SK-N-SH (cell line): ENCODE measurements around the gene PHACTR2. TPM values are rescaled to one million over a fixed set of nuclear protein-coding genes. Genes with fewer than 3 reads are reported as not detected.

Experiments used
- CTCF ChIA-PET: fragments of 300-600, 350-600 bp; formaldehyde crosslinking; extraction: SDS; loops from one replicate; lab custom pipeline; 2021; lab: Yijun Ruan, JAX
- POLR2A ChIA-PET: fragments of 350-600 bp; sonication (Branson Sonifier 250); formaldehyde crosslinking; extraction: SDS; loops from one replicate; lab custom pipeline; 2020; ENCODE audit warnings: antibody characterized with exemption, inconsistent platforms; lab: Yijun Ruan, JAX
- DNase-seq: peaks from one replicate; pipeline ENCODE4 v3.0.0; 2012
- H2AFZ ChIP-seq: fragments of 200-600 bp; sonication (generic); 2 replicates; pipeline ENCODE4 v1.8.1; 2016; ENCODE audit warnings: antibody characterized with exemption, mild to moderate bottlenecking, low read depth
- H3F3A ChIP-seq: fragments of 200-600 bp; sonication (generic); replicated peaks from 2 replicates; pipeline ENCODE3; 2016; ENCODE audit warnings: antibody characterized with exemption, mild to moderate bottlenecking; ENCODE audit not compliant: insufficient read depth
- H3K27ac ChIP-seq, 2 experiments: fragments of 200-500 bp in 1 of 2; fragments of 200-600 bp in 1 of 2; sonication (Bioruptor generic) in 1 of 2; sonication (generic), shearing (Covaris generic) in 1 of 2; 2 replicates each; pipeline versions ENCODE4 v1.5.1 to v1.6.1; 2014 to 2016; ENCODE audit warnings: low read depth in 2 of 2, inconsistent platforms in 1 of 2, low read length in 1 of 2, mild to moderate bottlenecking in 1 of 2, mixed read lengths in 1 of 2
- H3K27me3 ChIP-seq: fragments of 200-600 bp; sonication (generic), shearing (Covaris generic); 2 replicates; pipeline ENCODE4 v1.6.1; 2016; ENCODE audit warnings: mixed run types; ENCODE audit not compliant: insufficient read depth
- H3K36me3 ChIP-seq, 2 experiments: fragments of 200-500 bp in 1 of 2; fragments of 200-600 bp in 1 of 2; sonication (Bioruptor generic) in 1 of 2; sonication (generic) in 1 of 2; replicated peaks in 1 of 2; 2 replicates each; pipeline versions ENCODE3 to v1.5.1; 2014 to 2016; ENCODE audit warnings: low read length in 1 of 2, mild to moderate bottlenecking in 1 of 2; ENCODE audit not compliant: insufficient read depth in 2 of 2, control insufficient read depth in 1 of 2
- H3K4me1 ChIP-seq, 2 experiments: fragments of 200-500 bp in 1 of 2; fragments of 200-600 bp in 1 of 2; sonication (Bioruptor generic) in 1 of 2; sonication (generic), shearing (Covaris generic) in 1 of 2; 2 replicates each; pipeline versions ENCODE4 v1.5.1 to v1.6.1; 2014 to 2016; ENCODE audit warnings: low read depth in 1 of 2, low read length in 1 of 2, mixed run types in 1 of 2; ENCODE audit not compliant: insufficient read depth in 2 of 2, control insufficient read depth in 1 of 2
- H3K4me2 ChIP-seq: fragments of 200-600 bp; sonication (generic), shearing (Covaris generic); 2 replicates; pipeline ENCODE4 v1.6.1; 2017; ENCODE audit warnings: mixed run types
- H3K4me3 ChIP-seq, 2 experiments: fragments of 200-500 bp in 1 of 2; fragments of 200-600 bp in 1 of 2; sonication (Bioruptor generic) in 1 of 2; sonication (generic), shearing (Covaris generic) in 1 of 2; 2 replicates each; pipeline versions ENCODE4 v1.5.1 to v1.8.1; 2014 to 2016; ENCODE audit warnings: low read depth in 2 of 2, inconsistent platforms in 1 of 2, low read length in 1 of 2, mild to moderate bottlenecking in 1 of 2, mixed read lengths in 1 of 2, moderate library complexity in 1 of 2
- H3K79me2 ChIP-seq: fragments of 200-600 bp; sonication (generic); 2 replicates; pipeline ENCODE4 v1.8.1; 2017; ENCODE audit warnings: mild to moderate bottlenecking; ENCODE audit not compliant: insufficient read depth
- H3K9ac ChIP-seq: fragments of 200-600 bp; sonication (generic); 2 replicates; pipeline ENCODE4 v1.6.1; 2017; ENCODE audit warnings: mixed run types
- H3K9me2 ChIP-seq: fragments of 200-600 bp; sonication (generic); 2 replicates; pipeline ENCODE4 v1.6.1; 2017; ENCODE audit warnings: mixed run types
- H3K9me3 ChIP-seq: fragments of 200-600 bp; sonication (generic); 2 replicates; pipeline ENCODE4 v1.6.1; 2017; ENCODE audit warnings: mixed run types, mild to moderate bottlenecking, moderate library complexity
- H4K20me1 ChIP-seq: fragments of 200-600 bp; sonication (generic); 2 replicates; pipeline ENCODE4 v1.6.1; 2017; ENCODE audit warnings: mild to moderate bottlenecking, mixed run types; ENCODE audit not compliant: insufficient read depth
- ELF1 ChIP-seq: IDR thresholded peaks from 2 replicates; pipeline ENCODE4 v1.4.0; 2012
- EZH2phosphoT487 ChIP-seq: fragments of 200-600 bp; sonication (generic); IDR thresholded peaks from 2 replicates; pipeline ENCODE4 v1.6.1; 2017; ENCODE audit warnings: low read depth, mixed run types, mild to moderate bottlenecking, antibody characterized with exemption, moderate library complexity, borderline replicate concordance
- JUND ChIP-seq: IDR thresholded peaks from 2 replicates; pipeline ENCODE4 v1.4.0; 2012
- MEF2A ChIP-seq: IDR thresholded peaks from 2 replicates; pipeline ENCODE4 v1.4.0; 2012; ENCODE audit warnings: low read depth, borderline replicate concordance
- MXI1 ChIP-seq: IDR thresholded peaks from 2 replicates; pipeline ENCODE4 v1.6.1; 2012; ENCODE audit warnings: mild to moderate bottlenecking, low read depth, low read length, improper control_type of control experiment
- RCOR1 ChIP-seq: fragments of 150-350 bp; IDR thresholded peaks from 2 replicates; pipeline ENCODE4 v1.6.1; 2017; ENCODE audit warnings: antibody characterized with exemption, low read length
- RFX5 ChIP-seq: IDR thresholded peaks from 2 replicates; pipeline ENCODE4 v1.6.1; 2012; ENCODE audit warnings: mild to moderate bottlenecking, improper control_type of control experiment, low read length
- RXRA ChIP-seq: IDR thresholded peaks from 2 replicates; pipeline ENCODE4 v1.4.0; 2012; ENCODE audit warnings: low read depth, mild to moderate bottlenecking, borderline replicate concordance
- SMC3 ChIP-seq: IDR thresholded peaks from 2 replicates; pipeline ENCODE4 v1.6.1; 2012; ENCODE audit warnings: low read depth, low read length, improper control_type of control experiment
- TCF12 ChIP-seq: IDR thresholded peaks from 2 replicates; pipeline ENCODE4 v1.4.0; 2012
- USF2 ChIP-seq: fragments of 150-350 bp; IDR thresholded peaks from 2 replicates; pipeline ENCODE4 v1.6.1; 2017; ENCODE audit warnings: antibody characterized with exemption, low read length, low read depth, borderline replicate concordance
- YY1 ChIP-seq: IDR thresholded peaks from 2 replicates; pipeline ENCODE4 v1.4.0; 2012; ENCODE audit warnings: low read depth, mild to moderate bottlenecking
- WGBS: methylation state at CpG from one replicate; pipeline ENCODE4 v1.1.6; 2017; ENCODE audit warnings: low lambda C conversion rate; 5-methylcytosine and 5-hydroxymethylcytosine counted together
- polyA plus RNA-seq, 3 experiments: library from polyadenylated mRNA; depleted of rRNA; stranded (reverse); fragments of >200 nt; gene quantifications; 2 replicates each; pipeline ENCODE4 v1.2.3, GENCODE V29; 2012
- TF ChIP-seq, protein P1 (sequence below): IDR thresholded peaks from 2 replicates; pipeline ENCODE4 v1.4.0; 2012; ENCODE audit warnings: low read depth, borderline replicate concordance
- TF ChIP-seq, protein P2 (sequence below): fragments of 150-350 bp; IDR thresholded peaks from 2 replicates; pipeline ENCODE4 v1.6.1; 2016; ENCODE audit warnings: mild to moderate bottlenecking, low read depth, low read length
- TF ChIP-seq, protein P3 (sequence below): IDR thresholded peaks from 2 replicates; pipeline ENCODE4 v1.6.1; 2012; ENCODE audit warnings: mild to moderate bottlenecking, low read depth, low read length, moderate library complexity
- TF ChIP-seq, protein P4 (sequence below): IDR thresholded peaks from 2 replicates; pipeline ENCODE4 v1.4.0; 2012; ENCODE audit warnings: low read depth
- TF ChIP-seq, protein P5 (sequence below): IDR thresholded peaks from 2 replicates; pipeline ENCODE4; 2012
- TF ChIP-seq, protein P6 (sequence below): IDR thresholded peaks from 2 replicates; pipeline ENCODE4 v1.4.0; 2012; ENCODE audit warnings: low read depth, borderline replicate concordance

PHACTR2 gene
- polyA plus RNA-seq, 1 of the 3 experiments (the other 2 are of a cell fraction) = 5.0 TPM

DNA sequence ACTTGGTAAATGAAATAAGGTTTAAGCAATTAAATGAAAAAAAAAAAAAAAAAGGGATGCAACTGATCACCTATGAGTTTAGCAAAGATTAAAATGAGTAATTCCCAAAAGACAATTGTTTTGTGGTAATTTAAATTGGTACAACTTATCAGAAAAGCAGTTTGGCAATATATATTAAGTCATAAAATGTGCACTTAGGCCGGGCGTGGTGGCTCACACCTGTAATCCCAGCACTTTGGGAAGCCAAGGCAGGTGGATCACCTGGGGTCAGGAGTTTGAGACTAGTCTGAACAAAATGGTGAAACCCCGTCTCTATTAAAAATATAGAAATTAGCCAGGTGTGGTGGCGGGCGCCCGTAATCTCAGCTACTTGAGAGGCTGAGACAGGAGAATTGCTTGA is 7.9 kb downstream of the PHACTR2 start:
- Histone ChIP-seq H4K20me1 (0 out of 2 replicates have a peak, but pooled peaks cover 4% of the 10 kb centered on the region), H3K9me2 (no peaks in the 10 kb centered on the region), H3K36me3 (peaks cover 0 to 9% of the 10 kb centered on the region in 2 experiments), H3K27ac (no peak overlapping the region), H3K4me2 (no peak overlapping the region), H3K4me1 (no peaks in the 10 kb centered on the region), H3K79me2 (peaks cover 77% of the 10 kb centered on the region), H3K9ac (no peak overlapping the region), H3K9me3 (peaks cover 7% of the 10 kb centered on the region), H3K27me3 (no peaks in the 10 kb centered on the region), H3K4me3 (no peak overlapping the region), H3F3A (peaks cover 8% of the 10 kb centered on the region), H2AFZ (no peak overlapping the region)
- no peak for DNase-seq
- TF ChIP-seq, protein P1, sequence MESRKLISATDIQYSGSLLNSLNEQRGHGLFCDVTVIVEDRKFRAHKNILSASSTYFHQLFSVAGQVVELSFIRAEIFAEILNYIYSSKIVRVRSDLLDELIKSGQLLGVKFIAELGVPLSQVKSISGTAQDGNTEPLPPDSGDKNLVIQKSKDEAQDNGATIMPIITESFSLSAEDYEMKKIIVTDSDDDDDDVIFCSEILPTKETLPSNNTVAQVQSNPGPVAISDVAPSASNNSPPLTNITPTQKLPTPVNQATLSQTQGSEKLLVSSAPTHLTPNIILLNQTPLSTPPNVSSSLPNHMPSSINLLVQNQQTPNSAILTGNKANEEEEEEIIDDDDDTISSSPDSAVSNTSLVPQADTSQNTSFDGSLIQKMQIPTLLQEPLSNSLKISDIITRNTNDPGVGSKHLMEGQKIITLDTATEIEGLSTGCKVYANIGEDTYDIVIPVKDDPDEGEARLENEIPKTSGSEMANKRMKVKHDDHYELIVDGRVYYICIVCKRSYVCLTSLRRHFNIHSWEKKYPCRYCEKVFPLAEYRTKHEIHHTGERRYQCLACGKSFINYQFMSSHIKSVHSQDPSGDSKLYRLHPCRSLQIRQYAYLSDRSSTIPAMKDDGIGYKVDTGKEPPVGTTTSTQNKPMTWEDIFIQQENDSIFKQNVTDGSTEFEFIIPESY = no peak
- TF ChIP-seq, protein P2, sequence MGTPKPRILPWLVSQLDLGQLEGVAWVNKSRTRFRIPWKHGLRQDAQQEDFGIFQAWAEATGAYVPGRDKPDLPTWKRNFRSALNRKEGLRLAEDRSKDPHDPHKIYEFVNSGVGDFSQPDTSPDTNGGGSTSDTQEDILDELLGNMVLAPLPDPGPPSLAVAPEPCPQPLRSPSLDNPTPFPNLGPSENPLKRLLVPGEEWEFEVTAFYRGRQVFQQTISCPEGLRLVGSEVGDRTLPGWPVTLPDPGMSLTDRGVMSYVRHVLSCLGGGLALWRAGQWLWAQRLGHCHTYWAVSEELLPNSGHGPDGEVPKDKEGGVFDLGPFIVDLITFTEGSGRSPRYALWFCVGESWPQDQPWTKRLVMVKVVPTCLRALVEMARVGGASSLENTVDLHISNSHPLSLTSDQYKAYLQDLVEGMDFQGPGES = no peak
- TF ChIP-seq RCOR1 (no peak), ELF1 (no peak), EZH2phosphoT487 (no peak), RXRA (no peak), JUND (no peak), USF2 (no peak), TCF12 (no peak), YY1 (no peak), MEF2A (no peak), MXI1 (no peak), RFX5 (no peak), SMC3 (no peak)
- TF ChIP-seq, protein P3, sequence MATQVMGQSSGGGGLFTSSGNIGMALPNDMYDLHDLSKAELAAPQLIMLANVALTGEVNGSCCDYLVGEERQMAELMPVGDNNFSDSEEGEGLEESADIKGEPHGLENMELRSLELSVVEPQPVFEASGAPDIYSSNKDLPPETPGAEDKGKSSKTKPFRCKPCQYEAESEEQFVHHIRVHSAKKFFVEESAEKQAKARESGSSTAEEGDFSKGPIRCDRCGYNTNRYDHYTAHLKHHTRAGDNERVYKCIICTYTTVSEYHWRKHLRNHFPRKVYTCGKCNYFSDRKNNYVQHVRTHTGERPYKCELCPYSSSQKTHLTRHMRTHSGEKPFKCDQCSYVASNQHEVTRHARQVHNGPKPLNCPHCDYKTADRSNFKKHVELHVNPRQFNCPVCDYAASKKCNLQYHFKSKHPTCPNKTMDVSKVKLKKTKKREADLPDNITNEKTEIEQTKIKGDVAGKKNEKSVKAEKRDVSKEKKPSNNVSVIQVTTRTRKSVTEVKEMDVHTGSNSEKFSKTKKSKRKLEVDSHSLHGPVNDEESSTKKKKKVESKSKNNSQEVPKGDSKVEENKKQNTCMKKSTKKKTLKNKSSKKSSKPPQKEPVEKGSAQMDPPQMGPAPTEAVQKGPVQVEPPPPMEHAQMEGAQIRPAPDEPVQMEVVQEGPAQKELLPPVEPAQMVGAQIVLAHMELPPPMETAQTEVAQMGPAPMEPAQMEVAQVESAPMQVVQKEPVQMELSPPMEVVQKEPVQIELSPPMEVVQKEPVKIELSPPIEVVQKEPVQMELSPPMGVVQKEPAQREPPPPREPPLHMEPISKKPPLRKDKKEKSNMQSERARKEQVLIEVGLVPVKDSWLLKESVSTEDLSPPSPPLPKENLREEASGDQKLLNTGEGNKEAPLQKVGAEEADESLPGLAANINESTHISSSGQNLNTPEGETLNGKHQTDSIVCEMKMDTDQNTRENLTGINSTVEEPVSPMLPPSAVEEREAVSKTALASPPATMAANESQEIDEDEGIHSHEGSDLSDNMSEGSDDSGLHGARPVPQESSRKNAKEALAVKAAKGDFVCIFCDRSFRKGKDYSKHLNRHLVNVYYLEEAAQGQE = no peak
- TF ChIP-seq, protein P4, sequence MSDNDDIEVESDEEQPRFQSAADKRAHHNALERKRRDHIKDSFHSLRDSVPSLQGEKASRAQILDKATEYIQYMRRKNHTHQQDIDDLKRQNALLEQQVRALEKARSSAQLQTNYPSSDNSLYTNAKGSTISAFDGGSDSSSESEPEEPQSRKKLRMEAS = no peak
- TF ChIP-seq, protein P5, sequence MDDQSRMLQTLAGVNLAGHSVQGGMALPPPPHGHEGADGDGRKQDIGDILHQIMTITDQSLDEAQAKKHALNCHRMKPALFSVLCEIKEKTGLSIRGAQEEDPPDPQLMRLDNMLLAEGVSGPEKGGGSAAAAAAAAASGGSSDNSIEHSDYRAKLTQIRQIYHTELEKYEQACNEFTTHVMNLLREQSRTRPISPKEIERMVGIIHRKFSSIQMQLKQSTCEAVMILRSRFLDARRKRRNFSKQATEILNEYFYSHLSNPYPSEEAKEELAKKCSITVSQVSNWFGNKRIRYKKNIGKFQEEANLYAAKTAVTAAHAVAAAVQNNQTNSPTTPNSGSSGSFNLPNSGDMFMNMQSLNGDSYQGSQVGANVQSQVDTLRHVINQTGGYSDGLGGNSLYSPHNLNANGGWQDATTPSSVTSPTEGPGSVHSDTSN = no peak
- TF ChIP-seq, protein P6, sequence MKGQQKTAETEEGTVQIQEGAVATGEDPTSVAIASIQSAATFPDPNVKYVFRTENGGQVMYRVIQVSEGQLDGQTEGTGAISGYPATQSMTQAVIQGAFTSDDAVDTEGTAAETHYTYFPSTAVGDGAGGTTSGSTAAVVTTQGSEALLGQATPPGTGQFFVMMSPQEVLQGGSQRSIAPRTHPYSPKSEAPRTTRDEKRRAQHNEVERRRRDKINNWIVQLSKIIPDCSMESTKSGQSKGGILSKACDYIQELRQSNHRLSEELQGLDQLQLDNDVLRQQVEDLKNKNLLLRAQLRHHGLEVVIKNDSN = no peak
- ChIA-PET POLR2A (no interaction called here), CTCF (no interaction called here)
- WGBS = 96% methylated on average over 6 of the region's 6 CpGs
